ENCODE data around the gene OTUD4.

OTUD4 gene

DNA sequence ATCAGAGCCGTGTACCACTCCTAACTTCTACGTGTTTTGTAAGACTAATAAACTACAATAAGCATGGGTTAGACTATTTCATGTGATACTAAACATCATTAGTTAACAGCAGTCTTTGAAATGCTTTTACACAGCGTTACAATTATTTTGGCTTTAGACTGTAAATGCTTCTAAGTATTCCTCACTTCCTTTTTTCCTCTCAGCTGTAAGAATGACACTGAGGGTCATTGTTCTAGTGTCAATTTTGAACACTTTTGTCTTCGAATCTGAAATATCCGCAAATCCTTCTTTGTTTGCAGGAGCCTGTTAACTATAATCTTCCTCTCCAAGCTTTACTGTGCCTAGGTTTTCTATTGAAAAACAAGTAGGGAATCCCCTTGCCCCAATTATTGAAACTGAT, 80.7 kb downstream of the OTUD4 start:
- no peak for DNase-seq (ENCODE audit: low read depth)
- TF ChIP-seq, protein P1, sequence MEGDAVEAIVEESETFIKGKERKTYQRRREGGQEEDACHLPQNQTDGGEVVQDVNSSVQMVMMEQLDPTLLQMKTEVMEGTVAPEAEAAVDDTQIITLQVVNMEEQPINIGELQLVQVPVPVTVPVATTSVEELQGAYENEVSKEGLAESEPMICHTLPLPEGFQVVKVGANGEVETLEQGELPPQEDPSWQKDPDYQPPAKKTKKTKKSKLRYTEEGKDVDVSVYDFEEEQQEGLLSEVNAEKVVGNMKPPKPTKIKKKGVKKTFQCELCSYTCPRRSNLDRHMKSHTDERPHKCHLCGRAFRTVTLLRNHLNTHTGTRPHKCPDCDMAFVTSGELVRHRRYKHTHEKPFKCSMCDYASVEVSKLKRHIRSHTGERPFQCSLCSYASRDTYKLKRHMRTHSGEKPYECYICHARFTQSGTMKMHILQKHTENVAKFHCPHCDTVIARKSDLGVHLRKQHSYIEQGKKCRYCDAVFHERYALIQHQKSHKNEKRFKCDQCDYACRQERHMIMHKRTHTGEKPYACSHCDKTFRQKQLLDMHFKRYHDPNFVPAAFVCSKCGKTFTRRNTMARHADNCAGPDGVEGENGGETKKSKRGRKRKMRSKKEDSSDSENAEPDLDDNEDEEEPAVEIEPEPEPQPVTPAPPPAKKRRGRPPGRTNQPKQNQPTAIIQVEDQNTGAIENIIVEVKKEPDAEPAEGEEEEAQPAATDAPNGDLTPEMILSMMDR (IDR thresholded peaks at IDR 0.05; ENCODE audit: control insufficient read depth, extremely low read depth, insufficient read depth), result no peak
- peak overlapping the region; percentile 76 for H3K4me3 ChIP-seq (ENCODE audit: low read depth, low read length)

DNA sequence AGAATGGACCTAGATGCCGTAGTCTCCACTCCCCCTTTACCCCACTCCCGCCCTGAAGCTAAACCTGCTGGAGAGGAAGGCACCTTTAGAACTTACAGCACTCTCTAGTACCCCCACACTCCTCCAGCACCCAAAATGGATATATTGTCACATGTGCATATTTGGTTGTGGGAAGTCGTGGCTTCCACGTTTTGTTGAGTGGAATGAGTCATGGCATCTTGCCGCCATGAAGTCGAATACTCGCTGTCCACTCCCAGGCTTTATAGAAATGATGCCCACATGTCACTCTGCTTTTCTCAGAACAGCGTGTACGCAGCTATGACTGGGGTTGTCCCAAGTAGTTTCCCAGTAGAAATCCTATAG, 81.7 kb downstream of the OTUD4 start:
- no peak for DNase-seq (ENCODE audit: low read depth)
- TF ChIP-seq, protein P1 (IDR thresholded peaks at IDR 0.05; ENCODE audit: control insufficient read depth, extremely low read depth, insufficient read depth), result no peak

DNA sequence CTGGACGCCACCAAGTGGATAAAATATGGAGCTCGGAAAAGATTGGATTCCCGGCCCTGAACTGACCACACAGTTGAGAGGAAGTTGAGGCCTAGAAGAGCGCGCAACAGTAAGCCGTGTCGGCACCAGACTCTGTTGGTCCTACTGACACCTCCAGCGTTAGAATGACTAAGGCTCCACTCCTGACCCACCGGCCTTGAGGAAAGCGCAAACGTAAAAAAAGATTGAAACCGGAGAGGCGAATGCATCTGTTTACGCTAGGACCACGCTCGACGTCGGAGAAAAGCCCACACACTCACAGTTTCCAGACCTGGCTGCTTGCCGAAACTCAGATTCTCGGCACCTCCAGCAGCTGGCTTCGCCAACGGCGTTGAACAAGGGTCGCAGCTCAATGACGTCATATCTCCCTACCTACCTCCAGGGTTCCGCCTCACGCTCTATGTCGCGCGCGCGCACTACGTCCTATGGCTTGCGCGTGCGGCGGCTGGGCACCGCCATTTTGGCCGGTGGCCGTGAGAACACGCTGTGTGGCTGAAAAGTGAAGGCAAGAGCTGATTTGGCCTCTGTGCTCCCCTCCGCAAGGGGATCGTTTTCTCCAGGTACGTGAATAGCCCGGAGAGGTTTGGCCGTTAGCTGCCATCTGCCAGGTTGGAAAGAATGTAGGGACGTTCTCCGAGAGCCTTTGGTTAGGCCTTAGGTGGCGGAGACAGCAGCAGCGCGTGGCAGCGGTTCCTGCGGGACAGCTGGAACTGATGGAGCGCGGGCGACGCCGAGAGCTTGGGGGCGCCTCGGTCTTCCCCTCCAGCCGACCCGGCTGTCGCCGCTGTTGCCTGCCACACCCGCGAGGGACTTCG, 82.3 kb downstream of the OTUD4 start, which contains the start of the genes ABCE1 and ANAPC10:
Gene ABCE1 (plus strand): TSS at position 491 of the 854 bp plus-strand sequence. CDS start 6,102 bp downstream, outside the sequence.
Gene ANAPC10 (minus strand): TSS at position 376 of the 854 bp plus-strand sequence. CDS start 2,097 bp downstream, outside the sequence.
- TF ChIP-seq, protein P1 (IDR thresholded peaks at IDR 0.05; ENCODE audit: control insufficient read depth, extremely low read depth, insufficient read depth), result peak; percentile 54
- peak; percentile 96 for DNase-seq (ENCODE audit: low read depth)

More for the DNA sequence above, 81.7 kb downstream of the OTUD4 start:
- peak overlapping the region; percentile 76 for H3K4me3 ChIP-seq (ENCODE audit: low read depth, low read length)

DNA sequence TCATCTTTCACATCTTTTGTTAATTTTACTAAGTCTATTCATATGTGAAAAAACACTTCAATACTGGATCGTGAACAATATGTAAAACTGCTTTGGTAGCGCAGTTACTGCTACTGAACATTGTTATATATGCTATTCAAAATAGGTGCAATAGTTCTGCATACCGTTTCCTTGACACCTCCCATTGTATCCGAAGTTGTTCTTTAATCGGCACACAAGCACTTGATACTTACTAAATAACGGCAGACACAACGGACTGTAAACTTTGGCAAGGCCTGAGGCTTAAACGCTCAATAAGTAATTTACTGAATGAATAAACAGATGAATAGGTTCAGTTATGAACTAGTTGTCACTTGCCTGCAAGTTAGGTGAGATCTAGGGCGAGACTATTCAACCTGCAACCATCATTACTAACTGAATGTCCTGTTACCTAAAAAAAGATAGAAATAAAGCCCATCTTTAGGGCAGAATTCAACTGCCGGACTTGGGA, 83.0 kb downstream of the OTUD4 start:
- TF ChIP-seq, protein P1 (IDR thresholded peaks at IDR 0.05; ENCODE audit: control insufficient read depth, extremely low read depth, insufficient read depth), result no peak
- no peak for DNase-seq (ENCODE audit: low read depth)
- peak overlapping the region; percentile 76 for H3K4me3 ChIP-seq (ENCODE audit: low read depth, low read length)

More for the DNA sequence above, 82.3 kb downstream of the OTUD4 start, which contains the start of the genes ABCE1 and ANAPC10:
- peak within 1 kb of the TSS; percentile 76 for H3K4me3 ChIP-seq (ENCODE audit: low read depth, low read length)

DNA sequence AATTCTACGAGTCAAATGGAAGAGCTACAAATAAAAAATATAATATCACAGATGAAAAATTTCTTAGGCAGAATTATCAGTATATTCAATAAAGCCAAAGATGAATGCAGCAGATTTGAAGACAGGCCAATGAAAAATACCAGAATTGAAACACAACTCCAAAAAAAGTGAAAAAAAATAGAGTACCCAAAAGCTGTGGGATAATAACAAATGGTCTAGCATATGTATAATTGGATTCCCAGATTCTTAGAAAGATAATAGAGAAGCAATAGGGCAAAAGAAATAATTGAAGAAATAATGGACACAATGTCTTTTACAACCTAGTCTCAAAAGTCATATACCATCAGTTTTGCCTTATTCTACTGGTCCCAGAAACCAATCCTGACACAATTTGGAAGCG, 86.8 kb downstream of the OTUD4 start:
- TF ChIP-seq, protein P1 (IDR thresholded peaks at IDR 0.05; ENCODE audit: control insufficient read depth, extremely low read depth, insufficient read depth), result no peak
- H3K4me3 ChIP-seq (ENCODE audit: low read depth, low read length), result no peak overlapping the region

DNA sequence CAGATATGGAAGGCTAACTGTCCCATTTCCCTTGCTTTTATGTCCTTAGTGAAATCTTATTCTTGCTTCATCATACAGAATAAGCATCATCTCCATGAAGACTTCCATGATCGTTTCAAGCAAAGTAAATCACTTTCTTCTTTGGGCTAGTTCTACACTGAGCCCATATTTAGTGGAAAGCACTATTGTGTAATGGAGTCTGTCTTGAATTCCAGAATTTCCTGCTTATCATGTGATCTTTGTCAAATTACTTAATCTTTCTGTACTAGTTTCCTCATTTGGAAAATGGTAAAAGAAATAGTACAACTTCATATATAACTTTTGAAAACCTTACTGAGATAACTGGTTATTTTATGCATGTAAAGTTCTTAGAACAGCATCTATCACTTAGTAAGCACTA, 90.0 kb downstream of the OTUD4 start:
- TF ChIP-seq, protein P1 (IDR thresholded peaks at IDR 0.05; ENCODE audit: control insufficient read depth, extremely low read depth, insufficient read depth), result no peak
- no peak overlapping the region for H3K4me3 ChIP-seq (ENCODE audit: low read depth, low read length)
- DNase-seq (ENCODE audit: low read depth), result no peak

More for the DNA sequence above, 86.8 kb downstream of the OTUD4 start:
- no peak for DNase-seq (ENCODE audit: low read depth)
